SK-N-SH (cell line): Measurements from ENCODE around the gene ACER2.

ENCODE experiments used
- CTCF ChIP-seq: fragments of 200-600 bp; sonication (generic); IDR thresholded peaks from 2 replicates; pipeline ENCODE4 v1.6.1; 2017; ENCODE audit warnings: antibody characterized with exemption, mild to moderate bottlenecking, moderate library complexity
- EP300 ChIP-seq, 2 experiments: IDR thresholded peaks; 2 replicates each; pipeline versions ENCODE4 v1.4.0 to v1.6.1; 2012; ENCODE audit warnings: borderline replicate concordance in 1 of 2, low read depth in 1 of 2, low read length in 1 of 2
- EZH2phosphoT487 ChIP-seq: fragments of 200-600 bp; sonication (generic); IDR thresholded peaks from 2 replicates; pipeline ENCODE4 v1.6.1; 2017; ENCODE audit warnings: low read depth, mixed run types, mild to moderate bottlenecking, antibody characterized with exemption, moderate library complexity, borderline replicate concordance
- RCOR1 ChIP-seq: fragments of 150-350 bp; IDR thresholded peaks from 2 replicates; pipeline ENCODE4 v1.6.1; 2017; ENCODE audit warnings: antibody characterized with exemption, low read length
- SMC3 ChIP-seq: IDR thresholded peaks from 2 replicates; pipeline ENCODE4 v1.6.1; 2012; ENCODE audit warnings: low read depth, low read length, improper control_type of control experiment
- TCF12 ChIP-seq: IDR thresholded peaks from 2 replicates; pipeline ENCODE4 v1.4.0; 2012

GRCh38 chr9:19497276-19497675 lies 88.5 kb downstream of the ACER2 start:
- no peak for TF ChIP-seq RCOR1
- TF ChIP-seq SMC3 = no peak
- no peak for TF ChIP-seq EZH2phosphoT487
- TF ChIP-seq TCF12 = no peak
- no peak for TF ChIP-seq CTCF
- no peak for TF ChIP-seq EP300 (IDR thresholded peaks at IDR 0.05; ENCODE audit: borderline replicate concordance in 1 of 2, low read depth in 1 of 2, low read length in 1 of 2)
